NCI-H2227 (cell line): ENCODE data around the gene QSOX2.

Experiments used
- DNase-seq: peaks from one replicate; lab custom pipeline; 2025; ENCODE audit not compliant: unreplicated experiment; lab: John Stamatoyannopoulos, UW

QSOX2 gene

DNA sequence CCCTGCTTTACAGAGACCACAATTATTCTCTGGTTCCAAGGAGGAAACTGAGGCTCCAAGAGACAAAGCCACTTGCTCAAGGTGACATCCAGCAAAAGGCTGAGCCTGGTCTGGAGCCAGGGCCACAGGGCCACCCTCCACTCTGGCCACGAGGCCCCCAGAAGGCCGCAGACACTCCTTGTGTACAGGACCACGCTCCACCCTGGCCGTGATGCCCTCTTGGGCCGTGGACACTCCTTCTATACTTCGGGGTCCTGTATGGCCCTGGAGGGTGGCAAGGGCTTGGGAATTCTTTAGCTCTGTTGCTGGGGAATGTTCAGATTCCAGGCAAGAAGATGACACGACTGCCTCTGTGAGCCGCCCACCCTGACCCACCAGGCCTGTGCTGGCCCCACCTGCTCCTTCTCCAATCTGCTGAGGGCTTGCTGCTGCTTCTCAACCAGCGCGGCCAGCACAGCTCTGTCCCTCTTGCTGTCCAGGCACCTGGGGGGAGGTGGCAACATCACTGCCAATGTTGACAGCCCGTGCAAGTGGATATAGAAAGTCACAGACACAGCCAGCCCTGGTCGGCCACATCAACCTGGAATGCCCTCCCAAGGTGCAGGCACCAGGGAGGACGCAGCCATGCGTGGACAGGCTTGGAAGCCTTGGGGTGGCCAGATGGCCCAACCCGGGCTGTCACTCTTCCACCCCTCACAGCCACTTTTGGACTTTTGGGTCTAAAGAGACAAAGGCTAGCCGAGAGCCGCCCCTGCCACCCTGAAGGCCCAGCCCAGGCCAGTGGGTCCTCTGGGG lies 20.1 kb upstream of the QSOX2 start:
- DNase-seq = no peak

GRCh38 chr9:136264441-136265405 lies 19.1 kb upstream of the QSOX2 start:
- no peak for DNase-seq

DNA sequence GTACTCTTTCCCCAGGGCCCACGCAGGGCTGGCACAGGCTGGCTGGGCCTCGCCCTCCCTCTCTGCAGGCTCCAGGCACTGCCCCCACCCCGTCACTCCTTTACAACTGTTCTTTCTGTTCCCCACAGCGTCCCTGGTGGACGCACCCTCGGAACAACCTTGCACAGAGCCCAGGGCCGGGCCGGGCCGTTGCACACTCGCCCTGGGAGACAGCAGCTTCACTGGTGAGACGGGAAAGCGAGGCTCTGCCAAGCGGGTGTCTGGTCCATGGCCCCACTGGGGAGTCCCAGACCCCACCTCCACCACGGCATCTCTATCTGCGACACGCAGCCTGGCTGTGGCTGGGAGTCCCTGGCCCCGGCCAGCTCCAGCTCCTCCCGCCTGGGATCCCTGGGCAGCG lies 18.4 kb upstream of the QSOX2 start:
- no peak for DNase-seq

- DNase-seq = no peak
These were observed 17.1 kb upstream of the QSOX2 start for GRCh38 chr9:136262671-136263178.

DNA sequence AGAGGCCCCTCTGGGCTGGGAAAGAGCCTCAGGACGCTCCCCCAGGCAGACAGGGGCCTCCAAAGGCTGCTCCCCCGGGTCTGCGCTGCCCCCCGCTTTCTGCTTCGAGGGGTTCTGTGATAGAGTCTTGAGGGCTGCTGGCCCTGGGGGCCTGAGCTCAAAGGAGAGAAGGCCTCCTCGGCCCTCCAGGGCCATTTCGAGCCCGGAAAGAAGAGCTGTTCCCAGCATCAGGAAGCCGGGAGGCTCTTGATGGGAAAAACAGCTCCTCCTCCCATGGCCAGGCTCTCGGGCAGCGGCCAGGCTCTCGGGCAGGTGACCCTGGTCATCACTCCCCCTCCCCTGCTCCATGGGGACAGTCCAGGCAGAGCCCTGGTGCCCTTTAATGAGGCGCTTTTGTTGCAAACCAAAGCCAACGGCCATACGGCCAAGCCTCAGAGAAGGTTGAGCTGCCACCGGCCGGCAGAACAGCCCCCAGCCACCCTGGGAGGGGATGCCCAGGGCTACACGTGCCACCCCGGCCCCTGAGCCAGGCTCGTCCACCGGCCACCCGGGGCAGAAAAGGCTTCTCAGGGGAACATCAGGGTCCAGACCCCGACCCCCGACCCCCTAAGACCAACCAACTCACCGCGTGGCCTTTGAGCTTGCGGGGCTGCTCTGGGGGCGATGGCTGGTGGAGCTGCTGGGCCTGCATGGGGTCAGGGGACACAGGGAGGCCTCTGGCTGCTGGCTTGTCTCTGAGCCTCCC lies 16.2 kb upstream of the QSOX2 start:
- no peak for DNase-seq

DNA sequence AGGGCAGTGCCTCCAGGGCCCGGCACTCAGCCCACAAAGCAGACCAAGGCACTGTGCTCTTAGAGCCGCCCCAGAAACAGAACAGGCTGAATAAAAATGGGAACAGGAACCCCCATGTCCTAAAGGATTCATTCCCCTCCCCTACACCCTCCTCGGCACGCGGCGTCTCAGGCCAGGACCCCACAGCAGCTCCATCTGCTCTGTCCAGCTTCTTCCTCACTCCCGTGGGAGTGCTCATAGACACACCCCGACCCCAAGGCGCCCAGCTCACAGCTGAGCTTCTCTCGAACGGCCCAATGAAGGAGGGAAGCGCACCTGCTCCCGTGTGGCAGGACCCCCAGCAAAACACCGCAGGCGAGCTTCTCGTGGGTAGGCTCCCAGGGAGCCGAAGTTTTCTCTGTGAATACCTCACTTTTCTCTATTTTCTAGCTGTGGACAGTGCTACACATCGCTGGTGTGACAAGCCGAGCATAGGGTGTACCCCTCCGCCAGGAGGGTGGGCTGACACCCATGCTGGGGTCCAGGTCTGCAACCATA lies 15.4 kb upstream of the QSOX2 start:
- no peak for DNase-seq

DNA sequence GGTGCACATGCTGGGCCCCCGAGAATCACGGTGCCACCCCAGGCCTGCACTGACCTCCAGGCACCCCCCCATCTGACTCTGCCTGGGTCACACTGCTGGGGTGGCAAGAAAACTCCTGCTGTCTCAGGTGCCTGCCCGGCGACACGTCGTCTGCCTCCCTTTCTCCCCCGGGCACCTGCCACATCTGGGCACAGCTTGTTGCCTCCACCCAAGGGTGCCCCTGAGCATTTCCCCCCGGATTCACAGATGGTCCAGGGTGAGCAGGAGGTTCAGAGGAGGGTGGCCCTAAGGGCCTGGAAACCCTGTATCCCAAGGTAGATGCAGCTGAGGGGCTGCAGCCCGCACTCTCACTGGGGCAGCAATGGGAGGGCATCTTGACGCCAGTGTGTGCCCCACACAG lies 14.9 kb upstream of the QSOX2 start:
- DNase-seq = no peak

GRCh38 chr9:136259836-136260235 lies 14.2 kb upstream of the QSOX2 start:
- no peak for DNase-seq

DNA sequence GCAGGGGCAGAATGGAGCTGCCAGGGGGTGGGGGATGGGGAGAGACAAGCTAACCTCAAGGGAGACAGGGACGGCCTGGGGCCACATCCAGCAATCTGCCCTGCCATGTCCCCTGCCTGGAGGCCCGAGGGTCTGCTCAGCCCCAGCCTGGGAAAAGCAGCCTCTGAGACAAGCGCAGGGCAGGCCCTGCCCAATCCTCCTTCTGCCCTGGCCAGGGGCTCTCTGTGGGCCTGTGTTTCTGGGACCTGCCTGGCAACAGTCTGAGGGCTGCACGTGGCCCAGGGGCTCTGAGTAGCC lies 13.9 kb upstream of the QSOX2 start:
- no peak for DNase-seq

- DNase-seq = no peak
These were observed 13.3 kb upstream of the QSOX2 start for GRCh38 chr9:136258786-136259516.

DNA sequence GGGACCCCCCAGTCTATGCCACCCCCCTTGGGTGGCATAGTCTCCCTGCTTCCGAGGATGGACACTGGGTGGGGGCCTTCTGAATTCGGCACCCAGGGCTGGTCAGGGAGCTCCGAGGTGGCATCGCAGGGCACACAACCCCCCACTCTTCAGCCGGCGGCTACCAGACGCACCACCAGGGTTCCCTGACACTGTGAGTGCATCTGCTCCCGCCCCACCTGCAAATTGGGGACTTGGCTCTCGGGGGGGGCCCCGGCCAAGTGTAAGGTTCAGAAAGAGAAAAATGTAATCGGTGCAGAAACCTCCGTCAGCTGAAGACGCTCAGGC lies 12.7 kb upstream of the QSOX2 start:
- no peak for DNase-seq

GRCh38 chr9:136257381-136258298 lies 12.0 kb upstream of the QSOX2 start:
- DNase-seq = no peak

DNA sequence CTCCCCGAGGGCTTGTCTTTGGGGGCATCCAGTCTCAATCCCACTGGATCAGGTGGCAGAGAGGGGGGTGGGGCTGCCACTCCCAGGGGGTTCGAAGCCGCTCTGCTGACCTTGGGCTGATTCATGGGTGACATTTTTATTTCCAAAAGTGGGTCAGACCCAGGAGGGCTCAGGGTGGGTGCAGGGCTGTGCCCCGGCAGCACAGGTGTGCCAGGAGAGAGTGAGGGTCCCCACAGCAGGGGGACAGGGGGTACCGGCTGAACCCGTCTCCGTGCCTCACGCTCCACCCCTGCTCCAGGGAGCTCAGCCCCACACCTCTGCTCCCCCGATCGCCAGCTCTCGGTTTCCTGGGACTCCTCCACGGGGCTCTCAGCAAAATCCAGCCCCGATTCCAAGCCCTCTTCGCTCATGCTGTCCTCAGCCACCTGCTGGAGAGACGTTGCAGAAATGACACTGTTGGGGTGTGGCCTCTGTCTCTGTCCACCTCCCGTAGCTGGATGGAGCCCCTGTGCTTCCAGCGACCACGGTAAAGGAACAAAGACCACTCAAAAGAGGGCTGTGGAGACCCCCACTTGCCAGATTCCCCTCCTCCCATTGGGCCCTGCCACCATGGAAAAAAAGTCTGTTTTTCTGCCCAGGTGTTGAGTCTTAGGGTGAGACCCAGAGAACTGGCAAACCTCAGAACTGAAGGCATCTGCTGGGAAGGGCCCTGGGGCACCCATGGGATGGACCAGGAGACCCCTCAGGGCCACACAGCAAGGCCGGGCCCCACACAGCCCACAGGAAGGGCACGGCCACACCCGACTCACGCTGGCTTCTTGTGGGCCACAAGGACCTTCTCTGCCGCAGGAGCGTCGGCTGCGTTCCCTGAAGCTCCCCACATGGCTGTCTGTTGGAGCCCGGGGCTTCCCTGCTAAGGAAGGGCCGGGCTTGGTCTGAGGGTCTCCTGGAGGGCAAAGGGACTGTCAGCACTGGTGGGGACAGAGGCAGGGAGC lies 10.6 kb upstream of the QSOX2 start:
- no peak for DNase-seq

DNA sequence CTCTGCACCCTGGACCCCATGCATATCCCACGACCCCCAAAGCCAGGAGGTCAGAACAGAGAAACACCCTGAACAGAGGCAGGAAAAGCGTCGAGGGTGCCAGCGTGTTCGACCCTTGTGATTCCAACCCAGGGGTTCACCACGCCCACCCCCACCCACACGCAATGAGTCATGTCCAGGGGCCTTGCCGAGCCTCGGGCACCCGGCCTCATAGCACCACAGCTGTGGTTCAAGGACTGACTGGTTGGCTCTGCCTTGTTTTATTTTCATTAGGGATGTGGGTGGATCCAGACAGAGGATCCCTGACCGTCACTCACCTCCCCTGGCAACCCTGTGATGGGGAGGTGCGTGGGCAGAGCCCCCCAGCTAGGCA lies 9.5 kb upstream of the QSOX2 start:
- DNase-seq = no peak

GRCh38 chr9:136254381-136255165 lies 9.0 kb upstream of the QSOX2 start:
- no peak for DNase-seq

DNA sequence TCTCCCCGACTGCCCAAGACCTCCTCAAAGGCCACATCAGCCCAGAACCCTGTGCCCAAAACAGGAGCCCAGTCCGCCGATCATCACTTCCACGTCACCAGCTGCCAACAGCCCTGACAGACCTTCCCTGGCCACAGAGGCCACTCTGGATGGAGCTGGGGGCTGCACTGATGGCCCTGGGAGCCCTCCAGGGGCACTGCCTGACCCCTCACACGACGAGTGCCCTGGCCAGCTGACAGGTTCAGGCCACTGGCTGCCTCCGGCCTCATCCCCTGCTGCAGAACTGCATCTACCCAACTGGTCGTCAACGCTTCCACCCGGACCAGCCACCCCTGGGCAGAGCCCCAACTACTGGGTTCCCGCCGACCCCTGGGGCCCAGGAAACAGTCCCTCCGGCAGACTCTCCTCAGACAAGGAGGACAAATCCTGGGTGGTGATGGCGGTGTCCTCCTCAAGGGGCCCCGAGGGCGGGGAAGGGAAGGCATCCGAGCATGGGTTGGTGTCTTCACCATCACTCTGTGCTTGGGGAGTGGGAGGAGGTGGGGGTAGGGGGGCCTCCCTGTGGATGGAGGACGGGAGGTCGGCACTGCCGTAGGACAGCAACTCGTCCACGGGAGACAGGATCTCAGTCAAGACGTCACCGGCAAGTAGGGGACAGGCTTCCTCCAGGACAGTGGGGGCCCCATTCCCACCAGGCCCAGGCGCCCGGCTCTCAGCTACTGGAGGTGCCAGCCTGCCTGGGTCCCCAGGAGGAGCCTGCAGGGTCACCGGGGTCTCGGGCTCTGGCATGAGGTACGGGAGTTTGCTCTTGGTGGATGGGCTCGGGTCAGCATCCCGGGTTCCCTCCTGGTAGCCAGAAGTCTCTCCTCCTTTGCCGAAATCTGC lies 7.9 kb upstream of the QSOX2 start:
- no peak for DNase-seq

DNA sequence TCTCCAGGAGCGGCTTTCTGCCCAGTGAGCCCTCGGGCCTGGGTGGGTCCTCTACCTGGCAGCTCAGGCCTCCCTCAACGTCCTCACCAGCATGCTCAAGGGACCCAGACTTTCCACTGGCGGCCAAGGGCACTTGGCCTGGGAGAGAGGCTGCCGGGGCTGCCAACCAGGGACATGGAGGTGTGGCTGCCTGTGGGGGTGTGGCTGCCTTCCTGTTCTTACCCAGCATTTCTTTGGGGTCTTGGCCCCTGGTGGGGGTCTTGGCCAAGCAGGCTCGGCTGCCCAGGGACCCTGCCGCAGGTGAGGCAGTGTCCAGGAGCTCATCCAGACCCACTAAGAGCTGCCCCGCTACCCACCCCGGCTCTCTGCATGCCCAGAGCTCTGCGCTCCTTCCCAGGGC lies 7.2 kb upstream of the QSOX2 start:
- no peak for DNase-seq
